ENCODE measurements around the gene AATF. TPM values are rescaled to one million over a fixed set of nuclear protein-coding genes. Genes with fewer than 3 reads are reported as not detected.

AATF gene
- total RNA-seq, 1 donor from 2014 or later: 31.3 TPM

DNA sequence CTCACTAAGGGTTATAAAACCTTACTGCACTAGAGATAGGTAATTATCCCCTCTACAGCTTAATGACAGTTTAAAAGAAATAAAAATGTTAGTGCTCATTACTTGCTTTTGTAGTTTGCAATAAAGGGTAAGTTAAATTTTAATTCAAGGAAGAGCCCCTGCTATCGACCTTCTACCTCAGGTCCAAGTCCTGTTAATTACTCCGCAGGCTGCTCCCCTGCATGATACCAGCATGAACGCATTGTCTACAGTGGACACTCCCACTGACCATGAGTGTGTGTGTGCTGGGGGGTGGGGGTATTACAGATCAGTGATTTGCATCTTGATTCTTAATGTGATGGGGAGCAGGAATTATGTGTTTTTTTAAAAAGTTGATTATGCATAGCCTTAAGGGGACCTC is 103.1 kb downstream of the AATF start:
- no peaks in the 10 kb centered on the region for H3K27me3 Mint-ChIP-seq (ENCODE audit: low read depth)
- no peaks in the 10 kb centered on the region for H3K9me3 Mint-ChIP-seq
- H3K27ac Mint-ChIP-seq: no peak overlapping the region
- no peak for DNase-seq (ENCODE audit: low spot score in 2 of 2, unreplicated experiment in 2 of 2)
- peaks cover 4% of the 10 kb centered on the region for H3K36me3 Mint-ChIP-seq
- TF ChIP-seq, protein P1, sequence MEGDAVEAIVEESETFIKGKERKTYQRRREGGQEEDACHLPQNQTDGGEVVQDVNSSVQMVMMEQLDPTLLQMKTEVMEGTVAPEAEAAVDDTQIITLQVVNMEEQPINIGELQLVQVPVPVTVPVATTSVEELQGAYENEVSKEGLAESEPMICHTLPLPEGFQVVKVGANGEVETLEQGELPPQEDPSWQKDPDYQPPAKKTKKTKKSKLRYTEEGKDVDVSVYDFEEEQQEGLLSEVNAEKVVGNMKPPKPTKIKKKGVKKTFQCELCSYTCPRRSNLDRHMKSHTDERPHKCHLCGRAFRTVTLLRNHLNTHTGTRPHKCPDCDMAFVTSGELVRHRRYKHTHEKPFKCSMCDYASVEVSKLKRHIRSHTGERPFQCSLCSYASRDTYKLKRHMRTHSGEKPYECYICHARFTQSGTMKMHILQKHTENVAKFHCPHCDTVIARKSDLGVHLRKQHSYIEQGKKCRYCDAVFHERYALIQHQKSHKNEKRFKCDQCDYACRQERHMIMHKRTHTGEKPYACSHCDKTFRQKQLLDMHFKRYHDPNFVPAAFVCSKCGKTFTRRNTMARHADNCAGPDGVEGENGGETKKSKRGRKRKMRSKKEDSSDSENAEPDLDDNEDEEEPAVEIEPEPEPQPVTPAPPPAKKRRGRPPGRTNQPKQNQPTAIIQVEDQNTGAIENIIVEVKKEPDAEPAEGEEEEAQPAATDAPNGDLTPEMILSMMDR (IDR thresholded peaks at IDR 0.05; ENCODE audit: unreplicated experiment): no peak
- H3K4me3 Mint-ChIP-seq: no peak overlapping the region
- peaks cover 5% of the 10 kb centered on the region for H3K4me1 Mint-ChIP-seq

GRCh38 chr17:37052450-37052849 is 103.7 kb downstream of the AATF start:
- H3K27me3 Mint-ChIP-seq (ENCODE audit: low read depth): no peaks in the 10 kb centered on the region
- no peak for DNase-seq (ENCODE audit: low spot score in 2 of 2, unreplicated experiment in 2 of 2)
- no peaks in the 10 kb centered on the region for H3K9me3 Mint-ChIP-seq
- peaks cover 8% of the 10 kb centered on the region for H3K36me3 Mint-ChIP-seq
- H3K27ac Mint-ChIP-seq: no peak overlapping the region
- TF ChIP-seq, protein P1 (IDR thresholded peaks at IDR 0.05; ENCODE audit: unreplicated experiment): no peak
- H3K4me1 Mint-ChIP-seq: peaks cover 3% of the 10 kb centered on the region
- no peak overlapping the region for H3K4me3 Mint-ChIP-seq

DNA sequence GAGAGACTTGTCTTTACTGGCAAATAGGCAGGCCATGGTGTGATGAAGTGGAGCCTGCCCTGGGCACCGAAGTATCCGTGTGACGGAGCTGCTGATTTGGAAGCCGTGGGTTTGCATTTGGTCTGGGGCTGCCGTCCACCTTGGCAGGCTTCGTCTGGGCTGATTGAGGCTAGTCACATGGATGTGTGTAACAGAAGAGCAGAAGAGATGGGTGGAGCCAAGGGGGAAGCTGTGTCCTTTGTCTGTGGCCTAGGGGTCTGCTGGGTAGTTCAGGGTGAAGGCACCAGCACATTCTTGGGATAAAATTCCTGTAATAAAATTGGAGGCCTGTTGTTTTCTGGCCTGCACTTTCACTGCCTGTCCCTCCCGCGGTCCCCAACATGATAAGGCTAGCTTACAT is 106.1 kb downstream of the AATF start:
- Mint-ChIP-seq H3K4me3 (no peak overlapping the region), H3K9me3 (no peaks in the 10 kb centered on the region), H3K4me1 (no peaks in the 10 kb centered on the region), H3K27me3 (ENCODE audit: low read depth) (no peaks in the 10 kb centered on the region), H3K36me3 (peaks cover 10% of the 10 kb centered on the region), H3K27ac (no peak overlapping the region)
- no peak for DNase-seq (ENCODE audit: low spot score in 2 of 2, unreplicated experiment in 2 of 2)
- TF ChIP-seq, protein P1 (IDR thresholded peaks at IDR 0.05; ENCODE audit: unreplicated experiment): no peak

GRCh38 chr17:37056622-37057021 is 107.9 kb downstream of the AATF start:
- H3K9me3 Mint-ChIP-seq: no peaks in the 10 kb centered on the region
- no peaks in the 10 kb centered on the region for H3K4me1 Mint-ChIP-seq
- no peaks in the 10 kb centered on the region for H3K27me3 Mint-ChIP-seq (ENCODE audit: low read depth)
- H3K36me3 Mint-ChIP-seq: peaks cover 10% of the 10 kb centered on the region
- TF ChIP-seq, protein P1 (IDR thresholded peaks at IDR 0.05; ENCODE audit: unreplicated experiment): no peak
- no peak overlapping the region for H3K27ac Mint-ChIP-seq
- DNase-seq (ENCODE audit: low spot score in 2 of 2, unreplicated experiment in 2 of 2): no peak
- no peak overlapping the region for H3K4me3 Mint-ChIP-seq

- no peak for DNase-seq (ENCODE audit: low spot score in 2 of 2, unreplicated experiment in 2 of 2)
- TF ChIP-seq, protein P1 (IDR thresholded peaks at IDR 0.05; ENCODE audit: unreplicated experiment): no peak
- Mint-ChIP-seq H3K27ac (no peak overlapping the region), H3K4me1 (no peaks in the 10 kb centered on the region), H3K4me3 (no peak overlapping the region), H3K27me3 (ENCODE audit: low read depth) (peaks cover 8% of the 10 kb centered on the region), H3K36me3 (peaks cover 10% of the 10 kb centered on the region), H3K9me3 (no peaks in the 10 kb centered on the region)
Measured at GRCh38 chr17:37059493-37059892, 110.7 kb downstream of the AATF start.

- no peaks in the 10 kb centered on the region for H3K4me1 Mint-ChIP-seq
- H3K27me3 Mint-ChIP-seq (ENCODE audit: low read depth): peaks cover 12% of the 10 kb centered on the region
- no peak for DNase-seq (ENCODE audit: low spot score in 2 of 2, unreplicated experiment in 2 of 2)
- TF ChIP-seq, protein P1 (IDR thresholded peaks at IDR 0.05; ENCODE audit: unreplicated experiment): no peak
- peaks cover 10% of the 10 kb centered on the region for H3K36me3 Mint-ChIP-seq
- H3K9me3 Mint-ChIP-seq: no peaks in the 10 kb centered on the region
- H3K4me3 Mint-ChIP-seq: no peak overlapping the region
- no peak overlapping the region for H3K27ac Mint-ChIP-seq
Measured at GRCh38 chr17:37060094-37060493, 111.3 kb downstream of the AATF start.

Data from mesothelial cell of epicardium (in vitro differentiated cells).